ENCODE measurements around the gene PLIN3. TPM values are rescaled to one million over a fixed set of nuclear protein-coding genes. Genes with fewer than 3 reads are reported as not detected.
A peak's percentile ranks its signal among the peaks of the same experiment; 100 is the strongest.

The PLIN3 gene
- total RNA-seq, 1 experiment from 2014 or later, result 63.8 TPM

- DNase-seq, result peak in 1 of 2 experiments; percentile 14
- H3K27me3 ChIP-seq (replicated peaks; ENCODE audit: control insufficient read depth, insufficient read depth, low read length), result no peaks in the 10 kb centered on the region
- peaks cover 20% of the 10 kb centered on the region for H3K4me1 ChIP-seq
- Mint-ChIP-seq H3K27ac (ENCODE audit: unreplicated experiment) (peak overlapping the region; percentile 22), H3K9me3 (ENCODE audit: unreplicated experiment) (no peaks in the 10 kb centered on the region), H3K27me3 (ENCODE audit: insufficient read depth, unreplicated experiment) (no peaks in the 10 kb centered on the region), H3K4me1 (ENCODE audit: low read depth, unreplicated experiment) (peaks cover 13% of the 10 kb centered on the region), H3K36me3 (ENCODE audit: insufficient read depth, unreplicated experiment) (peaks cover 22% of the 10 kb centered on the region), H3K4me3 (ENCODE audit: unreplicated experiment) (peak overlapping the region; percentile 76)
- POLR2A ChIA-PET, result interaction anchor here (0.6 to 0.7 kb wide), 2 partner anchors 60 to 99 kb away, joined by 3 to 6 read pairs; partner anchors contain the start of gene KDM4B
- no peaks in the 10 kb centered on the region for H3K36me3 ChIP-seq (ENCODE audit: control insufficient read depth, insufficient read depth, low read length)
- no peaks in the 10 kb centered on the region for H3K9me3 ChIP-seq
- no peak for TF ChIP-seq CTCF (IDR thresholded peaks at IDR 0.05; ENCODE audit: insufficient read depth in 1 of 2, low read depth in 1 of 2, low read length in 1 of 2, severe bottlenecking in 1 of 2, unreplicated experiment in 1 of 2)
- H3K4me3 ChIP-seq (ENCODE audit: low read depth, low read length), result peak overlapping the region; percentile 84; the same call in 1 of the 2 replicates
- intact Hi-C loops (cut with micrococcal nuclease; ENCODE audit: unreplicated experiment), result loop anchor here (1.0 kb wide), 1 partner anchor 36 kb away; no protein-coding TSS in a partner anchor
- BruUV-seq (replicated peaks), result no TSS peak
- CTCF ChIA-PET, result no interaction called here
Measured at GRCh38 chr19:4908781-4909155, 41.3 kb upstream of the PLIN3 start.

DNA sequence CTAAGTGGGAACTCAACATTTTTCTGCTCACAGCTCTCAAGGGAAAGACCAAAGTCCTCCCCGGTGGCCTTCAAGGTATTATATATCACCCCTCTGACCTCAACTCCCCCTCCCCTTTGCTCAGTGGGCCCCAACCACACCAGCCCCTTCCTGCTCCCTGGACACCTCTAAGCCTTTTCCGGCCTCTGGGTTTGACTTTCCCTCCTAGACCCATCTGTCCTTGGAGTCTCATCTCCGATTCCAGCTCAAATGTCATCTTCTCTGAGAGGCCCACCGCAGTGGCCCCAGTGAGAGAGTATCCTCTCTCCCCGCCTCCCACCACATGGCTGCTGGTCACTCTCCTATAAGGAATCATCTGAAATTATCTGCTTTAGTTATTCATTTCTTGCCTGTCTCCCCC, 40.9 kb upstream of the PLIN3 start:
- DNase-seq, result peak; percentile 33 to 59
- no peak overlapping the region for H3K4me3 ChIP-seq (ENCODE audit: low read depth, low read length)
- POLR2A ChIA-PET, result interaction anchor here (0.5 to 0.6 kb wide), 2 partner anchors 44 to 60 kb away, joined by 3 read pairs; partner anchors contain the start of gene KDM4B
- peaks cover 20% of the 10 kb centered on the region for H3K4me1 ChIP-seq
- H3K27me3 Mint-ChIP-seq (ENCODE audit: insufficient read depth, unreplicated experiment), result no peaks in the 10 kb centered on the region
- H3K36me3 Mint-ChIP-seq (ENCODE audit: insufficient read depth, unreplicated experiment), result peaks cover 18% of the 10 kb centered on the region
- H3K36me3 ChIP-seq (ENCODE audit: control insufficient read depth, insufficient read depth, low read length), result no peaks in the 10 kb centered on the region
- no peaks in the 10 kb centered on the region for H3K9me3 ChIP-seq
- CTCF ChIA-PET, result no interaction called here
- no TSS peak for BruUV-seq (replicated peaks)
- peak overlapping the region; percentile 76 for H3K4me3 Mint-ChIP-seq (ENCODE audit: unreplicated experiment)
- H3K27me3 ChIP-seq (replicated peaks; ENCODE audit: control insufficient read depth, insufficient read depth, low read length), result no peaks in the 10 kb centered on the region
- intact Hi-C loops (cut with micrococcal nuclease; ENCODE audit: unreplicated experiment), result loop anchor here (1.0 kb wide), 1 partner anchor 36 kb away; no protein-coding TSS in a partner anchor
- peaks cover 13% of the 10 kb centered on the region for H3K4me1 Mint-ChIP-seq (ENCODE audit: low read depth, unreplicated experiment)
- TF ChIP-seq CTCF (IDR thresholded peaks at IDR 0.05; ENCODE audit: insufficient read depth in 1 of 2, low read depth in 1 of 2, low read length in 1 of 2, severe bottlenecking in 1 of 2, unreplicated experiment in 1 of 2), result no peak
- no peaks in the 10 kb centered on the region for H3K9me3 Mint-ChIP-seq (ENCODE audit: unreplicated experiment)
- H3K27ac Mint-ChIP-seq (ENCODE audit: unreplicated experiment), result peak overlapping the region; percentile 22

GRCh38 chr19:4906963-4907362, 39.5 kb upstream of the PLIN3 start:
- TF ChIP-seq CTCF (IDR thresholded peaks at IDR 0.05; ENCODE audit: insufficient read depth in 1 of 2, low read depth in 1 of 2, low read length in 1 of 2, severe bottlenecking in 1 of 2, unreplicated experiment in 1 of 2), result no peak
- intact Hi-C loops (cut with micrococcal nuclease; ENCODE audit: unreplicated experiment), result no loop called here
- Histone ChIP-seq H3K9me3 (no peaks in the 10 kb centered on the region), H3K4me1 (peaks cover 20% of the 10 kb centered on the region), H3K27me3 (replicated peaks; ENCODE audit: control insufficient read depth, insufficient read depth, low read length) (no peaks in the 10 kb centered on the region), H3K36me3 (ENCODE audit: control insufficient read depth, insufficient read depth, low read length) (no peaks in the 10 kb centered on the region), H3K4me3 (ENCODE audit: low read depth, low read length) (no peak overlapping the region)
- Mint-ChIP-seq H3K27ac (ENCODE audit: unreplicated experiment) (no peak overlapping the region), H3K9me3 (ENCODE audit: unreplicated experiment) (no peaks in the 10 kb centered on the region), H3K4me3 (ENCODE audit: unreplicated experiment) (no peak overlapping the region), H3K36me3 (ENCODE audit: insufficient read depth, unreplicated experiment) (peaks cover 7% of the 10 kb centered on the region), H3K27me3 (ENCODE audit: insufficient read depth, unreplicated experiment) (no peaks in the 10 kb centered on the region), H3K4me1 (ENCODE audit: low read depth, unreplicated experiment) (peaks cover 13% of the 10 kb centered on the region)
- no TSS peak for BruUV-seq (replicated peaks)
- ChIA-PET POLR2A (interaction anchor here (0.6 kb wide), 1 partner anchor 940 kb away, joined by 14 read pairs; no protein-coding TSS in a partner anchor), CTCF (interaction anchor here (0.6 to 1.0 kb wide), 3 partner anchors 34 to 97 kb away, joined by 5 to 9 read pairs (median 5); no protein-coding TSS in a partner anchor)
- DNase-seq, result no peak

Measured in Caco-2 (cell line).